HL-60 (cell line): ENCODE results near the gene VAMP8.

ENCODE experiments used
- CTCF ChIP-seq: IDR thresholded peaks from one replicate; pipeline ENCODE4 v1.5.1; 2011; ENCODE audit warnings: low read length, control low read depth, inconsistent platforms; ENCODE audit not compliant: insufficient read depth
- POLR2AphosphoS5 ChIP-seq: IDR thresholded peaks from 2 replicates; pipeline ENCODE4 v1.6.1; 2012; ENCODE audit warnings: low read depth
- REST ChIP-seq: IDR thresholded peaks from 2 replicates; pipeline ENCODE4 v1.6.1; 2012; ENCODE audit warnings: low read depth; ENCODE audit not compliant: insufficient replicate concordance
- SPI1 ChIP-seq: IDR thresholded peaks from 2 replicates; pipeline ENCODE4 v1.6.1; 2012; ENCODE audit warnings: low read depth, mild to moderate bottlenecking, borderline replicate concordance

- TF ChIP-seq CTCF (no peak), POLR2AphosphoS5 (no peak), SPI1 (no peak), REST (no peak)
Observed at GRCh38 chr2:85600235-85600575, 22.8 kb downstream of the VAMP8 start.
